IMR-90 (cell line): ENCODE data around the gene SLC39A8. TPM values are rescaled to one million over a fixed set of nuclear protein-coding genes. Genes with fewer than 3 reads are reported as not detected.

ENCODE experiments used
- ATAC-seq: fragments of 200-7000 bp; cut with Tn5 transposase; 2 replicates; pipeline ENCODE4 v1.9.1; 2020; ENCODE audit warnings: low read depth, mild to moderate bottlenecking, moderate library complexity
- BruUV-seq: library from RNA; stranded (reverse); fragments of 400-500 nt; replicated peaks from 2 replicates; lab custom pipeline; 2021; lab: Mats Ljungman, UMichigan
- CTCF ChIA-PET: fragments of 300-600 bp; formaldehyde crosslinking; extraction: SDS; loops from one replicate; lab custom pipeline; 2021; ENCODE audit warnings: antibody characterized with exemption; lab: Yijun Ruan, JAX
- POLR2A ChIA-PET: fragments of 300-600 bp; sonication (Branson Sonifier 250); formaldehyde crosslinking; loops from one replicate; lab custom pipeline; 2022; ENCODE audit warnings: antibody characterized with exemption; ENCODE audit not compliant: unreplicated experiment; lab: Charles Lee
- DNase-seq: peaks from one replicate; pipeline ENCODE4 v3.0.0; 2013
- H2AFZ ChIP-seq: replicated peaks from 2 replicates; pipeline ENCODE3; 2013; ENCODE audit warnings: low read length, mild to moderate bottlenecking; ENCODE audit not compliant: poor library complexity
- H2AK5ac ChIP-seq: 2 replicates; pipeline ENCODE4 v1.6.1; 2013; ENCODE audit warnings: low read depth, low read length, inconsistent platforms
- H2AK9ac ChIP-seq: replicated peaks from 2 replicates; pipeline ENCODE3; 2013; ENCODE audit warnings: mild to moderate bottlenecking, low read depth, low read length, moderate library complexity; ENCODE audit not compliant: poor library complexity
- H2BK120ac ChIP-seq: 2 replicates; pipeline ENCODE4 v1.6.1; 2013; ENCODE audit warnings: low read depth, low read length, inconsistent platforms
- H2BK15ac ChIP-seq: 3 replicates; pipeline ENCODE4 v1.6.1; 2013; ENCODE audit warnings: low read depth, low read length, inconsistent platforms
- H2BK20ac ChIP-seq: 2 replicates; pipeline ENCODE4 v1.6.1; 2013; ENCODE audit warnings: low read depth, mild to moderate bottlenecking, inconsistent platforms, low read length, moderate library complexity
- H2BK5ac ChIP-seq: 2 replicates; pipeline ENCODE4 v1.6.1; 2013; ENCODE audit warnings: mild to moderate bottlenecking, low read depth, low read length, inconsistent platforms; ENCODE audit not compliant: poor library complexity, severe bottlenecking
- H3K14ac ChIP-seq: replicated peaks from 2 replicates; pipeline ENCODE4 v1.6.1; 2013; ENCODE audit warnings: low read depth, low read length, inconsistent platforms
- H3K18ac ChIP-seq: 2 replicates; pipeline ENCODE4 v1.6.1; 2013; ENCODE audit warnings: low read depth, low read length, control low read depth
- H3K23ac ChIP-seq: 2 replicates; pipeline ENCODE4 v1.6.1; 2013; ENCODE audit warnings: low read depth, low read length, inconsistent platforms
- H3K27ac ChIP-seq: 2 replicates; pipeline ENCODE4 v1.5.1; 2013; ENCODE audit warnings: mild to moderate bottlenecking, control low read depth, low read length; ENCODE audit not compliant: insufficient read depth
- H3K27me3 ChIP-seq: 2 replicates; pipeline ENCODE4 v1.6.1; 2013; ENCODE audit warnings: low read length; ENCODE audit not compliant: control insufficient read depth, insufficient read depth
- H3K36me3 ChIP-seq: 2 replicates; pipeline ENCODE4 v1.6.1; 2013; ENCODE audit warnings: low read length, mixed read lengths; ENCODE audit not compliant: control insufficient read depth, insufficient read depth
- H3K4ac ChIP-seq: 2 replicates; pipeline ENCODE4 v1.6.1; 2013; ENCODE audit warnings: low read depth, low read length, inconsistent platforms
- H3K4me1 ChIP-seq: 2 replicates; pipeline ENCODE4 v1.6.1; 2013; ENCODE audit warnings: low read length, mixed read lengths; ENCODE audit not compliant: control insufficient read depth, insufficient read depth
- H3K4me2 ChIP-seq: 2 replicates; pipeline ENCODE4 v1.6.1; 2013; ENCODE audit warnings: low read depth, mild to moderate bottlenecking, control low read depth, low read length, moderate library complexity
- H3K4me3 ChIP-seq: 2 replicates; pipeline ENCODE4 v1.5.1; 2013; ENCODE audit warnings: low read depth, mild to moderate bottlenecking, control low read depth, low read length, moderate library complexity; ENCODE audit not compliant: insufficient read depth
- H3K56ac ChIP-seq: 2 replicates; pipeline ENCODE4 v1.6.1; 2013; ENCODE audit warnings: low read length, inconsistent platforms; ENCODE audit not compliant: insufficient read depth; ENCODE audit errors: extremely low read depth
- H3K79me1 ChIP-seq, 2 experiments: 2 replicates each; pipeline ENCODE4 v1.6.1; 2013; ENCODE audit warnings: low read length in 2 of 2, inconsistent platforms in 1 of 2, low read depth in 1 of 2
- H3K9ac ChIP-seq: 2 replicates; pipeline ENCODE4 v1.6.1; 2013; ENCODE audit warnings: low read depth, low read length, control low read depth
- H3K9me1 ChIP-seq: 2 replicates; pipeline ENCODE4 v1.6.1; 2013; ENCODE audit warnings: low read length, inconsistent platforms; ENCODE audit not compliant: insufficient read depth
- H3K9me3 ChIP-seq: 2 replicates; pipeline ENCODE4 v1.6.1; 2013; ENCODE audit warnings: low read length; ENCODE audit not compliant: control insufficient read depth, insufficient read depth
- H4K20me1 ChIP-seq: 2 replicates; pipeline ENCODE4 v1.6.1; 2013; ENCODE audit warnings: low read length, inconsistent platforms; ENCODE audit not compliant: insufficient read depth
- H4K5ac ChIP-seq: 2 replicates; pipeline ENCODE4 v1.6.1; 2013; ENCODE audit warnings: mild to moderate bottlenecking, low read depth, low read length, control low read depth
- H4K8ac ChIP-seq, 2 experiments: 2 replicates each; pipeline ENCODE4 v1.6.1; 2013; ENCODE audit warnings: low read depth in 2 of 2, low read length in 2 of 2, control low read depth in 1 of 2, inconsistent platforms in 1 of 2
- H4K91ac ChIP-seq: 2 replicates; pipeline ENCODE4 v1.6.1; 2013; ENCODE audit warnings: low read depth, low read length, inconsistent platforms; ENCODE audit not compliant: insufficient read depth
- BHLHE40 ChIP-seq: fragments of 150-350 bp; IDR thresholded peaks from 2 replicates; pipeline ENCODE4 v1.6.1; 2016; ENCODE audit warnings: mild to moderate bottlenecking, low read depth, low read length
- CEBPB ChIP-seq: IDR thresholded peaks from 2 replicates; pipeline ENCODE4 v1.6.1; 2012; ENCODE audit warnings: low read depth, low read length, improper control_type of control experiment
- CHD1 ChIP-seq: IDR thresholded peaks from 2 replicates; pipeline ENCODE4 v1.6.1; 2012; ENCODE audit warnings: low read depth, low read length, improper control_type of control experiment
- FOS ChIP-seq: fragments of 150-350 bp; IDR thresholded peaks from 2 replicates; pipeline ENCODE4 v1.6.1; 2016; ENCODE audit warnings: low read depth, low read length
- MAFK ChIP-seq: IDR thresholded peaks from 2 replicates; pipeline ENCODE4 v1.6.1; 2012; ENCODE audit warnings: low read depth, low read length, improper control_type of control experiment
- MAZ ChIP-seq: IDR thresholded peaks from 2 replicates; pipeline ENCODE4 v1.6.1; 2012; ENCODE audit warnings: low read depth, mild to moderate bottlenecking, low read length, improper control_type of control experiment, moderate library complexity, borderline replicate concordance
- MXI1 ChIP-seq: IDR thresholded peaks from 2 replicates; pipeline ENCODE4 v1.6.1; 2012; ENCODE audit warnings: low read depth, mild to moderate bottlenecking, low read length, moderate library complexity, borderline replicate concordance
- NFE2L2 ChIP-seq: fragments of 150-350 bp; IDR thresholded peaks from 2 replicates; pipeline ENCODE4 v1.6.1; 2016; ENCODE audit warnings: low read depth, mild to moderate bottlenecking, low read length
- POLR2A ChIP-seq: IDR thresholded peaks from 2 replicates; pipeline ENCODE4 v1.6.1; 2012; ENCODE audit warnings: mild to moderate bottlenecking, low read depth, low read length
- RAD21 ChIP-seq: IDR thresholded peaks from 2 replicates; pipeline ENCODE4 v1.6.1; 2012; ENCODE audit warnings: low read length, improper control_type of control experiment
- RCOR1 ChIP-seq: IDR thresholded peaks from 2 replicates; pipeline ENCODE4 v1.6.1; 2012; ENCODE audit warnings: mild to moderate bottlenecking, low read length, improper control_type of control experiment; ENCODE audit not compliant: insufficient replicate concordance
- RFX5 ChIP-seq: IDR thresholded peaks from 2 replicates; pipeline ENCODE4 v1.8.0; 2012; ENCODE audit warnings: low read depth, mild to moderate bottlenecking, low read length, moderate library complexity
- SMC3 ChIP-seq: fragments of 150-350 bp; IDR thresholded peaks from 2 replicates; pipeline ENCODE4 v1.6.1; 2016; ENCODE audit warnings: low read depth, mild to moderate bottlenecking, antibody characterized with exemption, low read length, moderate library complexity
- USF2 ChIP-seq: fragments of 150-350 bp; IDR thresholded peaks from 2 replicates; pipeline ENCODE4 v1.6.1; 2017; ENCODE audit warnings: mild to moderate bottlenecking, antibody characterized with exemption, low read length, low read depth
- WGBS, 2 experiments: methylation state at CpG; one replicate each; pipeline versions ENCODE4 v1.1.5 to v1.1.7; 2013; ENCODE audit warnings: missing lambda C conversion rate in 2 of 2; ENCODE audit not compliant: insufficient read length in 1 of 2; ENCODE audit errors: extremely low coverage in 2 of 2; 5-methylcytosine and 5-hydroxymethylcytosine counted together
- dilution Hi-C: fragments of 300-500 bp; cut with HindIII; formaldehyde crosslinking; loops from one replicate; pipeline ENCODE4 v1.14.3; 2018; ENCODE audit warnings: low sequenced_read_pairs; ENCODE audit not compliant: unreplicated experiment
- in situ Hi-C: fragments of 300-500 bp; cut with MboI; formaldehyde crosslinking; loops from 3 replicates; pipeline ENCODE4 v1.14.3; 2019; ENCODE audit warnings: low sequenced_read_pairs, inconsistent platforms, mixed read lengths
- intact Hi-C: fragments of 100-400 bp; cut with micrococcal nuclease; formaldehyde crosslinking; loops from 2 replicates; pipeline ENCODE4 v1.10.0; 2022
- polyA plus RNA-seq, 3 experiments: library from polyadenylated mRNA; depleted of rRNA; stranded (reverse); fragments of >200 nt; gene quantifications; 2 replicates each; pipeline ENCODE4 v1.2.3, GENCODE V29; 2012; ENCODE audit warnings: low replicate concordance in 1 of 3
- total RNA-seq: library from RNA; depleted of rRNA; stranded (reverse); fragments of >200 nt; gene quantifications from 2 replicates; pipeline ENCODE4 v1.2.3, GENCODE V29; 2012
- TF ChIP-seq, protein P1 (sequence below): fragments of 150-350 bp; IDR thresholded peaks from 2 replicates; pipeline ENCODE4 v1.6.1; 2016; ENCODE audit warnings: low read depth, mild to moderate bottlenecking, low read length, moderate library complexity, borderline replicate concordance
- TF ChIP-seq, protein P2 (sequence below): conservative IDR thresholded peaks from 2 replicates; pipeline ENCODE4 v1.5.1; 2012; ENCODE audit warnings: mild to moderate bottlenecking, low read depth, low read length, improper control_type of control experiment

SLC39A8 gene
- total and polyA plus RNA-seq, 2 of the 4 experiments (the other 2 are of a cell fraction) = 0.05 to 0.18 TPM

DNA sequence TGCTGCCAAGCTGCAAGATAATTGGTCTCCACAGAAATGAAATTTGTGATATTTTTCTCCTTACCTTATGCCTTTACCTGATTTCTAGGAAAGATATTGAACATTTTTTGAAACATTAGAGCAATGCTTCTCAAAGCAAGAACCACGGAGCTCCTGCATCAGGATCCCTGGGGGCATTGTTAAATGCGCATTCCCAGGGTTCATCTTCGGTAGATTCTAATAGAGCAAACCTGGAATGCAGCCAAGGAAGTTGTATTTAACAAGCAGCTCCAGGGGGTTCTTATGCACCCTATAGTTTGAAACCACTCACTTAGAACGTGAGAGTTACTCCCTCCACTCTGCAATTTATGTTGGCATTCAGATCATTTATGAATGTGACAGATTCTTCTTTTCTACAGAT, 126.2 kb downstream of the SLC39A8 start:
- Histone ChIP-seq H3K9me3 (no peaks in the 10 kb centered on the region), H2AFZ (no peak overlapping the region), H3K56ac (no peak overlapping the region), H3K79me1 (no peaks in the 10 kb centered on the region), H3K23ac (no peak overlapping the region), H2AK5ac (no peak overlapping the region), H2AK9ac (no peak overlapping the region), H2BK120ac (no peak overlapping the region), H3K4me2 (no peak overlapping the region), H4K8ac (no peak overlapping the region), H2BK20ac (no peak overlapping the region), H2BK15ac (no peak overlapping the region), H4K20me1 (no peaks in the 10 kb centered on the region), H3K9me1 (no peaks in the 10 kb centered on the region), H2BK5ac (no peak overlapping the region), H3K4ac (no peak overlapping the region), H3K36me3 (no peaks in the 10 kb centered on the region), H3K18ac (no peak overlapping the region), H3K4me3 (no peak overlapping the region), H3K14ac (no peak overlapping the region), H4K5ac (no peak overlapping the region), H3K27me3 (no peaks in the 10 kb centered on the region), H3K9ac (no peak overlapping the region), H4K91ac (no peak overlapping the region), H3K27ac (no peak overlapping the region), H3K4me1 (no peaks in the 10 kb centered on the region)
- TF ChIP-seq, protein P1, sequence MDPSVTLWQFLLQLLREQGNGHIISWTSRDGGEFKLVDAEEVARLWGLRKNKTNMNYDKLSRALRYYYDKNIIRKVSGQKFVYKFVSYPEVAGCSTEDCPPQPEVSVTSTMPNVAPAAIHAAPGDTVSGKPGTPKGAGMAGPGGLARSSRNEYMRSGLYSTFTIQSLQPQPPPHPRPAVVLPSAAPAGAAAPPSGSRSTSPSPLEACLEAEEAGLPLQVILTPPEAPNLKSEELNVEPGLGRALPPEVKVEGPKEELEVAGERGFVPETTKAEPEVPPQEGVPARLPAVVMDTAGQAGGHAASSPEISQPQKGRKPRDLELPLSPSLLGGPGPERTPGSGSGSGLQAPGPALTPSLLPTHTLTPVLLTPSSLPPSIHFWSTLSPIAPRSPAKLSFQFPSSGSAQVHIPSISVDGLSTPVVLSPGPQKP = no peak
- TF ChIP-seq RFX5 = no peak
- TF ChIP-seq MXI1 = no peak
- TF ChIP-seq MAFK = no peak
- no peak for TF ChIP-seq BHLHE40
- no peak for TF ChIP-seq SMC3
- no peak for TF ChIP-seq POLR2A
- no peak for TF ChIP-seq CEBPB
- TF ChIP-seq, protein P2, sequence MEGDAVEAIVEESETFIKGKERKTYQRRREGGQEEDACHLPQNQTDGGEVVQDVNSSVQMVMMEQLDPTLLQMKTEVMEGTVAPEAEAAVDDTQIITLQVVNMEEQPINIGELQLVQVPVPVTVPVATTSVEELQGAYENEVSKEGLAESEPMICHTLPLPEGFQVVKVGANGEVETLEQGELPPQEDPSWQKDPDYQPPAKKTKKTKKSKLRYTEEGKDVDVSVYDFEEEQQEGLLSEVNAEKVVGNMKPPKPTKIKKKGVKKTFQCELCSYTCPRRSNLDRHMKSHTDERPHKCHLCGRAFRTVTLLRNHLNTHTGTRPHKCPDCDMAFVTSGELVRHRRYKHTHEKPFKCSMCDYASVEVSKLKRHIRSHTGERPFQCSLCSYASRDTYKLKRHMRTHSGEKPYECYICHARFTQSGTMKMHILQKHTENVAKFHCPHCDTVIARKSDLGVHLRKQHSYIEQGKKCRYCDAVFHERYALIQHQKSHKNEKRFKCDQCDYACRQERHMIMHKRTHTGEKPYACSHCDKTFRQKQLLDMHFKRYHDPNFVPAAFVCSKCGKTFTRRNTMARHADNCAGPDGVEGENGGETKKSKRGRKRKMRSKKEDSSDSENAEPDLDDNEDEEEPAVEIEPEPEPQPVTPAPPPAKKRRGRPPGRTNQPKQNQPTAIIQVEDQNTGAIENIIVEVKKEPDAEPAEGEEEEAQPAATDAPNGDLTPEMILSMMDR = no peak
- no peak for TF ChIP-seq RCOR1
- no peak for TF ChIP-seq NFE2L2
- no peak for TF ChIP-seq FOS
- no peak for TF ChIP-seq MAZ
- TF ChIP-seq RAD21 = no peak
- no peak for TF ChIP-seq USF2
- no peak for TF ChIP-seq CHD1
- no CpG with 5 or more reads among the region's 4 CpGs for WGBS, 2 experiments
- in situ Hi-C loops = no loop called here
- no TSS peak for BruUV-seq
- ATAC-seq (no peak), DNase-seq (no peak)
- dilution Hi-C loops = no loop called here
- ChIA-PET CTCF (no interaction called here), POLR2A (no interaction called here)
- intact Hi-C loops = no loop called here
